Stimulated activated CD8-positive, alpha-beta memory T cell treated with anti-CD3 and anti-CD28 coated beads, Interleukin-4, amount 100 ng/mL, for 24 hours (primary cell): ENCODE data around the gene TIMP3.
"Not testable (repeated sequence)": the region's sequence is repeated elsewhere in the genome, so short reads cannot be mapped to it uniquely, and the experiment has no call there.

Experiments
- DNase-seq: peaks from one replicate; pipeline ENCODE4 v3.0.0-alpha.2; 2020; ENCODE audit warnings: low read depth

The TIMP3 gene

GRCh38 chr22:32801537-32802236, at the start of gene TIMP3:
TSS of gene TIMP3 (plus strand) at chr22:32801705. CDS start at chr22:32802002, 297 bp downstream.
- no peak for DNase-seq

GRCh38 chr22:32752326-32752725, 49.2 kb upstream of the TIMP3 start:
- no peak for DNase-seq

GRCh38 chr22:32752816-32753520, 48.5 kb upstream of the TIMP3 start:
- no peak for DNase-seq

- DNase-seq = no peak
Observed at GRCh38 chr22:32753591-32753990, 47.9 kb upstream of the TIMP3 start.

- no peak for DNase-seq
Observed at GRCh38 chr22:32754413-32755041, 47.0 kb upstream of the TIMP3 start.

GRCh38 chr22:32757086-32757762, 44.3 kb upstream of the TIMP3 start:
- DNase-seq = not testable (repeated sequence)

DNA sequence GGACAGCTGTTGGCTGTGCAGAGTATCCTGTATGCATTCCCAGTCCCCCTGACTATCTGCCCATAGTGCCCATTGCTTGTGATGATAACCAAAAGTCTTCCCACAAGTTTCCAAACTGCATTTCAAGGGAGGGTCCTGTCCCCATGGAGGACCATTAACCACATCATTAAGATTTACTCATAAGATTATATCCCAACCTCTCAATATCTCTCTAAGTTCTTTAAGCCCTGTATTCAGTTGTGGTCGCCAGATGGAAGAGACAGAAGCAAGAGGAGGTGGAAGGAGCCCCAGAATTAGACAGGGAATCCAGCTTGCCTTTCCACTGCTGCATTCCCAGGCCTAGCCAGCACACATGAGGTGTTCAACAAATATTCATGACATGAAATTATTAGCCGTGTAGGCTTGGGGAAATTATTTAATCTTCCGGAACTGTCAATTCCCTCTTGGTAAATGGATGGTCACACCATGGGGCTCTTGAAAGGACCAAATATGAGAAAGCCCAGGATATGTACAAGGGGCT, 42.6 kb upstream of the TIMP3 start:
- no peak for DNase-seq

GRCh38 chr22:32760396-32760795, 41.1 kb upstream of the TIMP3 start:
- no peak for DNase-seq

DNA sequence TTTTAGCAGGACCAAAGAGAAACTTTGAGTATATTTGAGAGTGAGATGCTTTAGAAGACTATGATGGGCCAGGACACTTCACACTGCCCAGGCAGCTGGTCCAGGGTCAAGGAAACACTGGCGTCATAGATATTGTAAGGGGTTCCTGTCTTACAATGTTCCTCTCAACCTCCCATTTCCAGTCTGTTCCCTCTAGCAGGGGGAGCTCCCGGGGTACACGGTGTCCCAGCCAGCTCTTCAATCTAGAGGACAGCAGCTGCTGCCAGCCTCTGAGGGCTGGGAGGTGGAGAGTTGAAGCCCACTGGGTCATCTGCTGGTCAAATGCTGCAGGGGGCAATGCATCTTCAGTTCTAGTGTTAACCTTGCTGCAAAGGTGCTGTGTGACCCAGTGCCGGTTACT, 40.7 kb upstream of the TIMP3 start:
- DNase-seq = no peak

GRCh38 chr22:32761251-32761903, 40.1 kb upstream of the TIMP3 start:
- no peak for DNase-seq

- no peak for DNase-seq
Observed at GRCh38 chr22:32764330-32765131, 37.0 kb upstream of the TIMP3 start.

DNA sequence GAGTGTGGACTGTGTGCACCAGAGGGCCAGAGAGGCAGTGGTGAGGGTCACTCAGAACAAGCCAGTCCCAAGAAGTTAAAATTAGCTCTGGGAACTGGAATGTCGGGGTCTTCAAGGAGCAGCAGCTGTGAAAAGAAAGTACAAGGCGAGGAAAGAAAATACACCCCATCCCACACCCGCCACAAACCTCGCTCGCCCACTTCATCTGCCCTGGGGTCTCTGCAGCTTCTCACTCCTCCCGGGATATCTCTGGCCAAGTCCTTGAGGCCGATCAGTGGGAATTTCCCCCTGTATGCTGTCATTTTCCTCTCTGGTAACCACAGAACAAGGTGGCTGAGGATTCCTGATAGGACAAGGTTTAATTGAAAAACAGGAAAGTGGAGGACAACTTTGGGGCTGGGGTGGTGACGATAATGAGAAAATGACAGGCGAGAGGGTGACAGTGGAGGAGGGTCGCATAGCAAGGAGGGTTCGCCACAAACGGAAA, 36.3 kb upstream of the TIMP3 start:
- no peak for DNase-seq

DNA sequence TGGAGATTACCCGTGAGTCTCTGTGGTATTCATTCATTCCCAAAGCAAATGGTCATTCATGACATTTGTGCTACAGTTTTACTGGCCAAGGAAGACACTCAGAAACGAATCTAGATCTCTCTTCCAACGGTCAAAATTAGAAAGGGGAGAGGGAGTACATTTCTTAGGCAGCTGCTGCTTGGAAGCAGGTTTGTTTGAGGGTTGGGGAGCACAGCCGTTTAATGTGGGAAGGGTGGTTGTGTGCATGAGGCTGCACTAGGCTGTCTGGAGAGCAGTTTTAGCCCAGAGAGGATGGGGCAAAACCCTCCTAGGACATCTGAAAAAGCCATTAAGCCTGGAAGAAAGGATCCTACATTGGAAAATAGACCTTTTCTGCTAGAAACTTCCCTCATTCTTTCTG, 29.7 kb upstream of the TIMP3 start:
- no peak for DNase-seq

DNA sequence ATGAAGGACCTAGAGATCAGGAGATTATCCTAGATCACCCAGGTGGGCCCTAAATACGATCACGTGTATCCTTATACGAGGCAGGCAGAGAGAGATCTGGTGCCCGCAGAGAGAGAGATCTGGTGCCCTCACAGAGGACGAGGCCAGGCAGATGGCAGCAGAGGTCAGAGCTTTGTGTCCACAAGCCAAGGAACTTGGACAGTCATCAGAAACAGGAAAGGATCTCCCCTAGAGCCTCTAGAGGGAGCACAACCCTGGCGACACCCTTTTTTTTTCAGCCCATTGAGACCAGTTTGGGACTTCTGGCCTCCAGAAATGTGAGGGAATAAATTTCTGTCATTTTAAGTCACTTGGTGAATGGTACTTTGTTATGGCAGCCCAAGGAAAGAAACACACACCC, 25.5 kb upstream of the TIMP3 start:
- no peak for DNase-seq

- DNase-seq = no peak
Observed at GRCh38 chr22:32776397-32776796, 25.1 kb upstream of the TIMP3 start.

GRCh38 chr22:32776802-32777201, 24.7 kb upstream of the TIMP3 start:
- no peak for DNase-seq

- DNase-seq = no peak
Observed at GRCh38 chr22:32777987-32778386, 23.5 kb upstream of the TIMP3 start.

DNA sequence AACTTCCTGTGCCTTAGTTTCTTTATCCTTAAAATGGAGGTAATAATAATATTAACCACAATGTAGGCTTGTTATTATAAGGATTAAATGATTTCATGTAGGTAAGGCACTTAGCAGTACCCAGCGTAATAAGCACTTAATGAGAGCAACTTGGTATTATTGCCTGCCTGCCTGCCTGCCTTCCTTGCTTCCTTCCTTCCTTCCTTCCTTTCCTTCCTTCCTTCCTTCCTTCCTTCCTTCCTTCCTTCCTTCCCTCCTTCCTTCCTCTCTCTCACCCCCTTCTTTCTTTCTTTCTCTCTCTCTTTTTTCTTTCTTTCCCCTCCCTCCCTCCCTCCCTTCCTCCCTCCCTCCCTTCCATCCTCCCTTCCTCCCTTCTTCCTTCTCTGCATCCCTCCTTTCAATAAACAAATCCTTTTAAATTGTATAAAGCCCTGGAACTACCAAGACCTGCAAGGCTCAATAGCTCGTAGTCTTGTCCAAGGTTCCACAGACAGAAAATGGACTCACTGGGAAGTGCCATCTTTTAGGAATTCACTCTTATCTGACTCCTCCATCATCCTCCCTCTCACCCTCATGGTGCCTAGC, 20.7 kb upstream of the TIMP3 start:
- DNase-seq = no peak

- no peak for DNase-seq
Observed at GRCh38 chr22:32781695-32782094, 19.8 kb upstream of the TIMP3 start.

DNA sequence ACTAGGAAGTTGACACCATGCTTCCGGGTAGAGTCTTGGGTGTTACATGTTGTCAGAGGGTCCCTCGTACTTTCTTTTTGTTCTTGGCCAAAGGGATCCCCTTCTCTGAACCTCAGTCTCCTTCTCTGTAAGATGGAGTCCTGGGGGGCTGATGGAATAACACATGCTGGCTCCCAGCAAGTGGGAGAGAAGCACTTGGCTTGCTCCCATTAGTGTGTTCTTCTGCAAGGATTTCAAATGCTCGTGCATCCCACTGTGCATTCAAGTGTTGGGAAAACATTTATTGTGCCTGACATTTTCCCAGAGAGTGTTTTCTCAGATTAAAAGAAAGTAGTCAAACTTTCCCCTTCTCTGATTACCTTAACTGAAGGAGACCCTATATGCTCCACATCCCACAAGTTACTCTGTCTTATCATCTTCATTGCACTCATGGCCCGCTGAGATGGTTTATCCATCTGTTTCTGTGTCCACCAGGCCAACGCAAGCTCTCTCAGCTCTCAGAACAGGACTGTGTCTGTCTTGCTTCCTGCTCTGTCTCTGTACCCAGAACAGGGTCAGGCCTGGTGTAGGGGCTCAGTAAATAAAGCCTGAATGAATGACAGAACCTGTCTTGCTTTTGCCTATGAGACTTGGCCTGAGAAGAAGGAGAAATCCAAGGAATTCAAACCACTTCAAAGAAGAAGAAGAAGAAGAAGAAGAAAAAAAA, 16.0 kb upstream of the TIMP3 start:
- DNase-seq = no peak
